ENCODE measurements around the gene MEST. TPM values are rescaled to one million over a fixed set of nuclear protein-coding genes. Genes with fewer than 3 reads are reported as not detected.
"Not testable (repeated sequence)": the region's sequence is repeated elsewhere in the genome, so short reads cannot be mapped to it uniquely, and the experiment has no call there.

The MEST gene
- total RNA-seq, 1 donor from 2014 or later = 357 TPM

DNA sequence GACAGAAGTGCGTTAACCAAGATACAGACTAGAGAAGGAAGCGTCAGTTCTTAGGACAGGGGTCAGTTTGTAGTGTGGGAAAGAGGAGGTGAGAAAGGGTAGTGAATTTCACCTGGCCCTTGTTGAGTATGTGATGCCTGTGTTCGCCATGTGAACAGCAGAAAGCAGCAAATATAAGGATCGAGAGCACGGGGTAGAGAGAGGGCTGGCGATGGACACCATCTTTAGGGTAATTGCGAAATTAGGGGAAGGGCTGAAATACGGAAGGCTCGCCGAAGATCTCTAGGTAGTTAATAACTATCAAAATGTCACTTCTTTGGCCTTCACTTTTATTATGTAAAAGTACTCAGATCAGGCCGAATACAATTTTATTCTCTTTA, 6.2 kb upstream of the MEST start:
- no peak for DNase-seq

GRCh38 chr7:130486114-130486953, 5.6 kb upstream of the MEST start:
- DNase-seq = no peak

GRCh38 chr7:130486954-130487436, 4.9 kb upstream of the MEST start:
- DNase-seq = peak; percentile 12

DNA sequence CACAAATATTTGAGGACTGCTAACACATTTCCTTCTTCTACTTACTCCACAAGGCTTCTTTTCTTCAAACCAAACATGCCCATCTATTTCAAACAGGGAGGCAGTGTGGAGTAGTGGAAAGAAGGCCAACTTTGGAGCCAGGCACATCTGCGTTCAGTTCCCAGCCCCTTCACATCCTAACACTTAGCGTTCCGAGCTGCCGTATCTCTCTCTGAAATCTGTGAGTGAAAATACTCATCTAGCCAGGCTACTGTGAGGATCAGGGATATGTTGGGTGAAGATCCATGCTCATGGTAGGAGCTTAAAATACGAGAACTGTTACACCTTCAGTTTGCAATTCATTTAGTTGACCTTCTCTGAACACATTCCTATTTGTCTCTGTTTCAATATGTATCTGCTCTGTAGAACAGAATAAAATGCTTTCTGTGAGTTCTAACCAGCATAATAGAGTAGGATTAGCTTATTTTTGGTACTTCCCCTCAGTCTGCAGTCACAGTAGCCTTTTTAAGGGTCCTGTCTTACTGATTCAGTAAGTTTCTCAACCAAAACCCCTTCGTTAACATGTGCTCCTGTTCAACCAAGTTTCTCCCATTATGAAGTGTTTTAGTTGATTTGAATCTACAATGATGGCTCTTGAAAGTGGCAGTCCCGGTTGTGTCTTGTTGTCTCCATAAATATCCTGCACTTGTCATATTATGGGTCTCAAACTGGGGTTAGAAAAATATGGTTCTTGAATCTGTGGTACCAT, 3.3 kb upstream of the MEST start:
- DNase-seq = peak; percentile 73

DNA sequence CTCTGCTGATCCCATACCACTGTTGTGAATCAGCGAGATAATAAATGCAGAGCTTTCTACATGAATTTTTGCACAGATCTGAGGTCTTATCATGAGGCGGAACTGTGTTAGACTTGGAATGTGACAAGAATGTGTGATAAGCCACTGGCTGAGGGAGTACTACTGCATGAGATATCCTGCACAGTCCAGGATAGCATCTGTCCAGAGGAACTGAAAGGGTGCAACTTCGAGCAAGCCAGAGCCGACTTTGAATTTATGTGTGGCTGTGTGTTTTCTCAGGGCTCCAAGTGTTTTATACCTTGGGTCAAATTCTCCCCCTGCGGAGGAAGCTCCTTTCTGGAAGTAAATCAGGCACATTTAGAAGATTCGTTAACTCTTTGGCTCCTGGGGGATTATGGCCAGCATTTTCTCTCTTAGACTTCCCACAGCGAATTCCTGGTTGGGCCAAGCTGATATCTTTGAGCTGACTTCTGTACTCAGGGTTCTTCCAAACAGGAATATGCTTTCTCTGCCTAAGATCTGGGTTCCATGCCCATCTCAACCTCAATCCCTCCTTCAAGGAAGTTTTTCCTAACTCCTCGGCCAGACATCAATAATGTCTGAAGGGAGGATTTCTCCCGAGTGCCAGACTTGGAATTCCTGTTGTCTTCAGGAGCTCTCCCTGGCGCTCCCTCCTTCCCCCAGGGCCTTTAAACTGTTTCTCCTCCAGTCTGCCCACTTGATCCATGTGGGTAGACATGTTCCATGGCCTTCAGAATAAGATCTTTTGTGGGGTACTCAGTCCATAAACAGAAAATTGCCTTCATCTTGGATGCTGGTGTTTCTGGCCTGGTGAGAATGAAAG, 2.5 kb upstream of the MEST start:
- peak; percentile 39 for DNase-seq

DNA sequence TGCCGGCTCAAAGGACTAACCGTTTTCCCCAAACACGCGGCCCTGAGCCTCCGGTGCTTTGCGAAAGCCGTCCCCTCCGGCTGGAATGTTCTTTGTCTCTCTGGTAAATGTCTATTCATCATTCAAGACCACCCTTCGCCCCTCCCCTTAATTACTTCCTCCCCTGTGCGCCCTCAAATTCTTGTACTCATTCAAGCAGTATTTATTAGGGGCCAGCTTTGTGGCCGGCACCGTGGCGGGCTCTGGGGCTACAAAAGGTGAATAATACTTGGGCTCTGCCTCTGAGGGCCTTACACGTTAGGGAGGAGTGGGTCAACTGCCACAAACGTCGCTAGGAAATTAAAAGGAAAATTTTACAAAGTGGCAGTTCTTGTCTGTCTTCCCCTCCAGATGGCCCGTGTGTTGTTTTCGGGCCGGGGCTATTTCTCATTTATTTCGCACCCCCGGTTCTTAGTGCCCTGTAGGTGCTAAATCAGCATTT, 1.5 kb upstream of the MEST start:
- peak; percentile 45 for DNase-seq

DNA sequence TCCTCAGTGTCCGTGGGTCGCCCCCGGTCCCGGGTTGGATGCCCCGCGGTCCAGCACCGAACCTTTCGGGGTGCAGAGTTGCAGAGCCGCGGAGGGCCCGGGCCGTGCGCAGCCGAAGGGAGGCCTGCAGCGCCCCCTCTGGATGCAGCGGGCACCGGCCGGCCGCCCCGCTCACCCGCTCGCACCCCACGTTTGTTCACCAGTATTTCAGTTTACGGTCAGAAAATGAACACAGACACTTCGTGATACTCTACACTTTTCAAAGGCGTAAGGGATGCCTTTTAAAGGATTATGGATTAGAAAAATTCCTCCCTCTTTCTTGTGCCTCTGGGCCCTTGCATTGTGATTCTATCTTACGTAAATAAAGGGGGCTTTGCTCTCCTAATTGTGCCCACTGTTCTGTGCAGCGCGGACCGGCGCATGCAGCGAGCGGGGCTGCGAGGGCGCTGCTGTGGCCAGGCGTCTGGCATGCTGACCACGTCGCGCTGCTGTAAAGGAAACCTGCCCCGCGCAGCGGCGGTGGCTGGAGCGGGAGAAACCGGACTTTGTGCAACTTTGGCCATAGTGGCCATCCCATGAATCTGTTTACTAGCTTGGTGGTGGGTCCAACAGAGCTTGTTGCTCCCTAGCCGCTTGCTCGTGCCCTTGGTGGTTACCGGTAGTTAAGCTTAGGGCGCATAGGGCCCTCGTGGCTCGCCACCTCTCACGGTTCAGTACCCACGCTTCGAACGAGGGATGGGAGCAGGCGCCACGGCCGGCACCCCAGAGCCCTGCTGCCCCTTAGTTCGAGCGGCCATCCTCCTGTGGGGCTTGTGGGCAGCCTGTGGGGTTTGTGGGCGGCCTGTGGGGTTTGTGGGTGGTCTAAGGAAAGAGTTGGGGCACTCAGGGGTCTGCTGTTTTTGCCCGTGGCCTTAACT, 739 bp upstream of the MEST start:
- peak; percentile 38 for DNase-seq

- DNase-seq = no peak
Observed at GRCh38 chr7:130492523-130493274, 814 bp downstream of the MEST start.

GRCh38 chr7:130493275-130493873, 1.5 kb downstream of the MEST start:
- DNase-seq = no peak

GRCh38 chr7:130494431-130494858, 2.6 kb downstream of the MEST start:
- DNase-seq = no peak

DNA sequence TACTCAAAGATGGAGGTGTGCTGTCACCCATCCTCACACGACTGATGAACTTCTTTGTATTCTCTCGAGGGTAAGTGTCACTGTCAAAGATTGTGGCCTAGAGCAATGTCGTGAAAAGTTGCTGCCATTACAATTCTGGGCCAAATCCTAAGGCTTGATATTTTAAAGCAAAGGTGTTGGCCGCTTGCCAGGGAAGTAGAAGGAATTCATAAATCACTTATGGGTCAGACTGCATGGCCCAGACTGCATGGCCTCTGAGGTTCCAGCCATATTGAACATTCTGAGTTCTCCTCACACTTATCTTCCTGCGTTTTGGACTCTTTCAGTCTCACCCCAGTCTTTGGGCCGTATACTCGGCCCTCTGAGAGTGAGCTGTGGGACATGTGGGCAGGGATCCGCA, 8.6 kb downstream of the MEST start:
- DNase-seq = no peak

GRCh38 chr7:130500910-130501309, 9.0 kb downstream of the MEST start:
- no peak for DNase-seq

GRCh38 chr7:130505753-130506152, 13.9 kb downstream of the MEST start:
- no peak for DNase-seq

DNA sequence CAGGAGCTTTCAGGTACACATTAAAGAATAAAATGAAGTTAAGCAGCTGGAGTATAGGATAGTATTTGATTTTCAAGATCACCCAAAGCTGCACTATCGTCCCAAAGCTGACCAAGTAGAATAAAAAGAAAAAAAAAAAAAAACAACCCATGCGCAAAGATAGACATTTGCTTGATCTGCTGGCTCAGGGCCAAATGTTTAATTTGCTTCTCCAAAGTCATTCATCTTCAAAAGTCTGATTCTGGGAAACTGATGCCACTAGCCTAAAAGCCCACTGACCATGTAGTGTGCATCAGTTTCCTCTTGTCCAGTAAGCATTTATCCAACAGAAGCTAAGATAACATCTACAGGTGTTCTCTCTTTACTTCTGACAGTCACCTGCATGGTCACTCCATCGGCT, 14.5 kb downstream of the MEST start:
- no peak for DNase-seq

- not testable (repeated sequence) for DNase-seq
Observed at GRCh38 chr7:130512038-130512437, 20.2 kb downstream of the MEST start.

DNA sequence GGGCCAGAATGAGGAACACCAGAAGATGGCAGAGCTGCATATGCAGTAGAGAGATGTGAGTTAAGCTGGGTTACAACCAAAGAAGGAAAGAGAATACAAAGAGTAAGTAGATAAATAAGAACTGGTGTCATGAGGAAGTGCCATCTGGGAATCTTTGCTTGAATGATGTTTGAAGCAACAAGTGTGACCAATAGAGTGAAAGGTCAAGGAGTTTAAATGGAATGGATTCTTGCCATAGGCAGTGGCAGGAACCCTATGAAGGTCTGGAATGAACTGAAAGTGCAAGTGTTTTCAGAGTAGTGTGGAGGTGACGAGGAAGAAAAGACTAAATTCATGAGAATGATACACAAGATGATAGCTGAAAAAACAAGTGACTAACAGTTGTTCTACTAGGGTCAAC, 21.6 kb downstream of the MEST start:
- DNase-seq = peak; percentile 7

GRCh38 chr7:130515315-130516040, 23.6 kb downstream of the MEST start:
- no peak for DNase-seq

DNA sequence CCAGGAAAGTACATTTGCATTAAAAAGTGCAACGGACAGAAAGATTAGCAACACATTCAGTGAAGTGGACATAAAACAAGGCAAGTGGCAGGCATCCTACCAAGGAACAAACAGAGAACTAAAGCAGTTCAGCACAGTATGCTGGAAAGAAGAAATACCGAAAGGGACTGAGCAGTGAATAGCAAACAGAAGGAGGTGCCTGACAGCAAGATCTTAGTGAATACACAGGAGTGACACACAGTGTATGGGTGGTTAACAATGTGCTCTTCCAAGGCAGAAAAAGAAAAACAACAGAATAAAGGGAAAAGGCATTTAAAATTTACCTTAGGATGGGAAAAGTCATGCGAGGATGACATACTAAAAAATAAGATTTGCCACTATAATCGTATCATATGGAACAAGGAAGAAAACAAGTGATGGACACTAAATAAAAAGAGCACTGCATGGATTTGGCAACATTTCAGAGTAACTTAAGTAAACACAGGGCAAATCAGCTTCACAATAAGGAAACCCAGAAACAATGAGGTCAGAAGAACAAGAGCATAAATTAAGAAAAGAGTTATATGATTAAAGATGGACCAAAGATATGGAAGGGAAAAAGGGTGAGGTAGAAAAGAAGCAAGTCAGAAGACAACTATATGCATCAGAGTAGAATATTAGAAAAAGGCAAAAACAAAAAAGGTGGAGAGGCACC, 29.5 kb downstream of the MEST start:
- DNase-seq = no peak

Data from skin of body (tissue), 2 donors.